Stimulated activated CD8-positive, alpha-beta memory T cell treated with anti-CD3 and anti-CD28 coated beads, Interleukin-15, amount 100 ng/mL, for 48 hours (primary cell): ENCODE results near the gene NDOR1.

Source experiments
- DNase-seq, 2 donors: peaks; one replicate each; pipeline ENCODE4 v3.0.0-alpha.2; 2020; ENCODE audit warnings: low read depth in 2 of 2

NDOR1 gene

GRCh38 chr9:137198902-137199283 is 6.6 kb upstream of the NDOR1 start:
- no peak for DNase-seq

GRCh38 chr9:137199411-137200121 is 5.9 kb upstream of the NDOR1 start:
- DNase-seq = no peak

- DNase-seq = peak; percentile 98 to 99
Observed at GRCh38 chr9:137200311-137201204, 4.9 kb upstream of the NDOR1 start, which contains the start of gene TPRN. TSS of gene TPRN (minus strand) at chr9:137200741. CDS start at chr9:137200711, 30 bp downstream.

- no peak for DNase-seq
Observed at GRCh38 chr9:137201205-137201868, 4.2 kb upstream of the NDOR1 start.

GRCh38 chr9:137202966-137203365 is 2.5 kb upstream of the NDOR1 start:
- no peak for DNase-seq

GRCh38 chr9:137204731-137205125 is 772 bp upstream of the NDOR1 start:
- no peak for DNase-seq

GRCh38 chr9:137206602-137207001 is 1.1 kb downstream of the NDOR1 start:
- no peak for DNase-seq

- DNase-seq = no peak
Observed at GRCh38 chr9:137211532-137211931, 6.0 kb downstream of the NDOR1 start.

GRCh38 chr9:137212520-137212919 is 7.0 kb downstream of the NDOR1 start:
- no peak for DNase-seq

- DNase-seq = no peak
Observed at GRCh38 chr9:137213160-137214060, 7.9 kb downstream of the NDOR1 start.

GRCh38 chr9:137214620-137215019 is 9.1 kb downstream of the NDOR1 start:
- no peak for DNase-seq

- no peak for DNase-seq
Observed at GRCh38 chr9:137215196-137215986, 9.9 kb downstream of the NDOR1 start.

GRCh38 chr9:137216188-137216965 is 10.9 kb downstream of the NDOR1 start:
- DNase-seq = no peak

GRCh38 chr9:137217276-137218211 is 12.0 kb downstream of the NDOR1 start:
- no peak for DNase-seq

GRCh38 chr9:137218212-137218753 is 12.8 kb downstream of the NDOR1 start:
- no peak for DNase-seq

- no peak for DNase-seq
Observed at GRCh38 chr9:137218754-137219271, 13.3 kb downstream of the NDOR1 start.

GRCh38 chr9:137219757-137220316 is 14.3 kb downstream of the NDOR1 start:
- no peak for DNase-seq
